Mucosa of descending colon (tissue), 3 donors: Measurements from ENCODE around the gene TRMT2A. TPM values are rescaled to one million over a fixed set of nuclear protein-coding genes. Genes with fewer than 3 reads are reported as not detected.

Source experiments
- ATAC-seq: fragments of 200-7000 bp; cut with Tn5 transposase; one replicate; pipeline ENCODE4 v1.9.1; 2020; ENCODE audit warnings: mild to moderate bottlenecking, moderate library complexity
- DNase-seq, 3 donors: peaks; one replicate each; pipeline ENCODE4 v3.0.0-alpha.2; 2020
- H3K36me3 ChIP-seq: fragments of 200-600 bp; one replicate; pipeline ENCODE4 v1.8.0; 2021; ENCODE audit warnings: low read depth, mild to moderate bottlenecking
- H3K4me1 ChIP-seq: fragments of 200-600 bp; one replicate; pipeline ENCODE4 v1.8.0; 2021; ENCODE audit warnings: low read depth, mild to moderate bottlenecking
- H3K4me3 ChIP-seq: fragments of 200-600 bp; one replicate; pipeline ENCODE4 v1.8.0; 2021; ENCODE audit warnings: mild to moderate bottlenecking
- H3K9me3 ChIP-seq: fragments of 200-600 bp; one replicate; pipeline ENCODE4 v1.8.0; 2021; ENCODE audit warnings: mild to moderate bottlenecking
- intact Hi-C, 2 donors: fragments of 100-400 bp; cut with DNase I in 1 of 2; cut with micrococcal nuclease in 1 of 2; formaldehyde crosslinking; loops; one replicate each; pipeline versions ENCODE4 v1.11.0 to v1.11.1; 2022; cut with DNase I, micrococcal nuclease
- total RNA-seq, 3 donors: library from RNA; stranded (reverse); fragmentation: NEBNext Ultra II Directional in 2 of 3; extraction: Animal tissue kit (Norgen Biotek cat#: 25700) in 2 of 3; gene quantifications; one replicate each; pipeline versions ENCODE4 v1.2.1 to v1.2.4, GENCODE V29; 2021 to 2023
- TF ChIP-seq, protein P1 (sequence below): fragments of 200-600 bp; IDR thresholded peaks from one replicate; pipeline ENCODE4 v1.8.0; 2022; ENCODE audit warnings: antibody characterized with exemption, mild to moderate bottlenecking
- donor health status: DM: no; HTN: no; CAD: no; lungs with moderate emphysema.
- donor health status: DM: no; HTN: no; CAD: no.
- donor health status: DM: no; HTN: yes; CAD: no.

TRMT2A gene
- total RNA-seq, 3 donors from 2014 or later: 34.4 to 50.0 (median 37.6) TPM

DNA sequence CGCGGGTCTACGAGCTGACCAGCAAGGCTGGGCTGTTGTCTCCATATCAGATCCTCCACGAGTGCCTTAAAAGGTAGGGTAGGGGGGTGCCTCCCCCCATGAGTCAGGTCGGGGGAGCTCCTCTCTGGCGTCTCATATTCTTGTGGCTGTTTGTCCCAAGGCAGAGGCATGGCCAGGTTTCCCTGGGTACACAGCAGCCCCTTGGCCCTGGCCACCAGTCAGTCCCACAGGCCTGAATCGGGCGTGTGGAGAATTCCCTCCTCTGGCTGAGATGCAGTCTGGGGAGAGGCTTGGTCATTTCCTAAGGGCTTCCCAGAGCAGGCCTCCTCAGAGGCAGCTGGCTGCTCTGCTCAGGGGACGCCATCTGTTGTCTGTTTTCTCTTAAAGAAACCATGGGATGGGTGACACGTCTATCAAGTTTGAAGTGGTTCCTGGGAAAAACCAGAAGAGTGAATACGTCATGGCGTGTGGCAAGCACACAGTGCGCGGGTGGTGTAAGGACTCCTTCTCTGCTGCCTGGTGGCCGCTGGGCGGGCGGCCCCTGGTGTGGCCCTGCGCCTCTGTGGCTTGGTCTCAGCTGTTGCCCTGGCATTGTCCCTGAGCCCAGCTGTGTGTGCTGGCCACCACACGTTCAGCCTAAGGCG, 10.7 kb downstream of the TRMT2A start:
- TF ChIP-seq, protein P1, sequence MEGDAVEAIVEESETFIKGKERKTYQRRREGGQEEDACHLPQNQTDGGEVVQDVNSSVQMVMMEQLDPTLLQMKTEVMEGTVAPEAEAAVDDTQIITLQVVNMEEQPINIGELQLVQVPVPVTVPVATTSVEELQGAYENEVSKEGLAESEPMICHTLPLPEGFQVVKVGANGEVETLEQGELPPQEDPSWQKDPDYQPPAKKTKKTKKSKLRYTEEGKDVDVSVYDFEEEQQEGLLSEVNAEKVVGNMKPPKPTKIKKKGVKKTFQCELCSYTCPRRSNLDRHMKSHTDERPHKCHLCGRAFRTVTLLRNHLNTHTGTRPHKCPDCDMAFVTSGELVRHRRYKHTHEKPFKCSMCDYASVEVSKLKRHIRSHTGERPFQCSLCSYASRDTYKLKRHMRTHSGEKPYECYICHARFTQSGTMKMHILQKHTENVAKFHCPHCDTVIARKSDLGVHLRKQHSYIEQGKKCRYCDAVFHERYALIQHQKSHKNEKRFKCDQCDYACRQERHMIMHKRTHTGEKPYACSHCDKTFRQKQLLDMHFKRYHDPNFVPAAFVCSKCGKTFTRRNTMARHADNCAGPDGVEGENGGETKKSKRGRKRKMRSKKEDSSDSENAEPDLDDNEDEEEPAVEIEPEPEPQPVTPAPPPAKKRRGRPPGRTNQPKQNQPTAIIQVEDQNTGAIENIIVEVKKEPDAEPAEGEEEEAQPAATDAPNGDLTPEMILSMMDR: no peak
- no peaks in the 10 kb centered on the region for H3K9me3 ChIP-seq
- DNase-seq (peak in 2 of 3 donors; percentile 19 to 25), ATAC-seq (no peak)
- H3K36me3 ChIP-seq: peaks cover 8% of the 10 kb centered on the region
- H3K4me1 ChIP-seq: no peaks in the 10 kb centered on the region
- no peak overlapping the region for H3K4me3 ChIP-seq
- intact Hi-C loops: no loop called here

DNA sequence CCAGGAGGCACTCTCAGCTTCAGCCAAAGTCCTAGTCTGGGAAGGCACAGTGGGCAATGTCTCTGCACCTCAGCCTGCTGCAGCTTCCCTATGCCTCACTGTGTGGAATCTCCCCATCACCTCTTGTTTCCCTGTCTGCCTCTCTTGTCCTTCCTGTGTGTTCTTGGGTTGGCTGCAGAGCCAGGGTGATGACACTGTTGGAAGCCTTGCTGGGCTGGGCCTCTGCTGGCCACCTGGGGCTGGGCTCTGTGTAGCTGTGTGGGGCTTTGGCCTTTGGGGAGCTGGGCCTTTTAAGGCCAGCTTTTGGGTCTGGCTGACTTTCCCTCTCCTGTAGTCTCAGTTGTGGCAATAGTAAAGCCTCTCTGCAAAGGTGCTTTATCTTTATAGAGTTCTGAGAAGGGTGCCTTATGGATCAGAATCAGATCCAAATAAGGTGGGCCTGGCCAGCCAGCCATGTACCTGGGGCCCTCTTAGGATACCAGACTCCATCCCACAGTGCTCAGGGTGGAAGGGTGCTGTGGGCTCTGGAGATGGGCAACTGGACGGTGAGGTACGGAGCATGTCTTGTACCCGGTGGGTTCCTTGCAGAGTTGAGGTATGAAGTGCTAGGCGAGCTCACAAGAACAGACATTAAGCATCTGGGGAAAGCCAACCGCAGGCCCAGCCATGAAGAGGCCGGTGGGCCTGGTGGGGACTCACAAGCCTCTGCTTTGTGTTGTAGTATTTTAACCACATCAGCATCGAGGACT, 11.4 kb downstream of the TRMT2A start:
- ATAC-seq: no peak
- TF ChIP-seq, protein P1: no peak
- DNase-seq: peak in 2 of 3 donors; percentile 2 to 22
- Histone ChIP-seq H3K9me3 (no peaks in the 10 kb centered on the region), H3K36me3 (peaks cover 8% of the 10 kb centered on the region), H3K4me3 (no peak overlapping the region), H3K4me1 (no peaks in the 10 kb centered on the region)
- intact Hi-C loops: no loop called here

DNA sequence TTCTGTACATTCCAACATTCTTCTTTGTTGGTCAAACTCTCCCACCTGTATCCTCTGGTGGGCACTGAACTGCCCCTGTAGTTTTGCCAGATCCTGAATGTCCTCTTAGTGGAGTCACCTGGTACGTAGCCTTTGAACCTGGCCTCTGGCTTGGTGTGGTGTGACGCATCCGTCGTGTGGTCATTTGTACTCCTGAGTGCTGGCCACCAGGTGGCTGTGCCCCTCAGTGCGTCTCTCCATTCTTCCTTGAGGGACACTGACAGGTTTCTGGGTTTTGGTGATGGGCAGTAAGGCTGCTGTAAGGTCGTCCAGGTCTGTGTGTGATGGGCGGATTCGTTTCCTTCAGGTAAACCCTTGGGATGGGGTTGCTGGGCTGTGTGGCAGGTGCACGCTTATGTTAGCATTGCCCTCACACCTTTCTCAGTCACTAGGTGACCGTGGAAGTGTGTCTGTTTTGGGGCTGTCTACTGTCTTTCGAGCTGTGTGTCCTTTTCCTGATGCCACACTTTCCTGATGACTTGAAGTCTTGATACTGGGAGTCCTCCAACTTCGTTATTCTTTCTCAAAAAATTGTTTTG, 14.7 kb downstream of the TRMT2A start:
- TF ChIP-seq, protein P1: no peak
- Histone ChIP-seq H3K36me3 (peaks cover 3% of the 10 kb centered on the region), H3K4me1 (no peaks in the 10 kb centered on the region), H3K9me3 (no peaks in the 10 kb centered on the region), H3K4me3 (no peak overlapping the region)
- intact Hi-C loops: no loop called here
- ATAC-seq (no peak), DNase-seq (peak in 2 of 3 donors; percentile 6 to 18)

DNA sequence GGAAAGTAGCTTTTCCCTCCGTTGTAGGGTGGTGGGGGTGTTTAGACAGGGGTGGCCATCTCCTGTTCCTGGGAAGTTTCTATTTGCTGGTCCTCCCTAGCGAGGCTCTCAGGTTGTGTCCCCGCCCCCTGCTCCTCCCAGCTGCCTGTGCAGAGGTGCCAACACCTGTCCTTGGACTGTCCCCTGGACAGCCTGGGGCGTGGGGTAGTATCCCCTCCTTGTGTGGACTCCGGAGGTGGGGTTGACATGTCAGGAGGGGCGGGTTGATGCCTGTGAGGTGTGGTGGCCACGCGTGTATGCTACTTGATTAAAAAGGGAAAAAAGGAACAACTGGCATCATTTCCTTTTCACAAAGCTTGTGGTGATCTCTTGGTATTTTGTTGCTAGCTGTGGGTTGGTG, 15.4 kb downstream of the TRMT2A start:
- TF ChIP-seq, protein P1: no peak
- Histone ChIP-seq H3K4me3 (no peak overlapping the region), H3K9me3 (no peaks in the 10 kb centered on the region), H3K4me1 (no peaks in the 10 kb centered on the region), H3K36me3 (no peaks in the 10 kb centered on the region)
- ATAC-seq: no peak
- intact Hi-C loops: no loop called here
- DNase-seq: peak in 2 of 3 donors; percentile 24 to 27

DNA sequence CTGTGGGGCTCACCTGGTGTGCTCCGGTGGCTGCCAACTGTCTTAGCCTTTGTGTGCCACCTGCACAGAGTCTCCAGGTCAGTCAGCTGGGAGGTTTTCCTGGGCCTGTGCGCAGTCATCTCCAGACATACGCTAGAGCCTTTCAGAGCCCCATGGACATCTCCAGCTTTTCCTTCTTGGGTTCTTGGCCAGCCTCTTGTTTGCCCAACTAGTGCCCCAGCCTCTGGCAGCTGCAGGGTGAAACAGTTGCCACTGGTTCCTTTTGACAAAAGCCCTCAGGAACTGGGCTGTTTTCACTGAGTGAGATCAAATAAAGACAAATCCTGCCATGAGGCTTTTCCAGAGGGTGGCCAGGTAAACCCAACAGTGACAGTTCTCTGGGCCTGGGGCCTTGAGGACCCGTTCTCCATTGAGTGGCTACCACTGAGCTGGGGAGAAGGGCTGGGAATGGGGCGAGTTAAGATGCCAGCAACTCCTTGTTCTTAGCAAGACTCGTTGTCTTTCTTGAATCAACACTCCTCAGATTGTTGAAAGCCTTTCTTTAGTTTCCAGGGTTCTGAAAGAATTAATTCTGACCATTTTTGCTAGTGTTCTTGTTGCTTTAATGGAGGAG, 17.8 kb downstream of the TRMT2A start:
- ATAC-seq (no peak), DNase-seq (peak in 2 of 3 donors; percentile 5 to 11)
- H3K36me3 ChIP-seq: no peaks in the 10 kb centered on the region
- H3K4me1 ChIP-seq: no peaks in the 10 kb centered on the region
- H3K9me3 ChIP-seq: no peaks in the 10 kb centered on the region
- no peak overlapping the region for H3K4me3 ChIP-seq
- intact Hi-C loops: no loop called here
- TF ChIP-seq, protein P1: no peak
